ENCODE data around the gene LPXN.

Gene LPXN

GRCh38 chr11:58524232-58525036, 51.2 kb downstream of the LPXN start:
- peak; percentile 72 for DNase-seq (ENCODE audit: low spot score)

GRCh38 chr11:58513747-58514367, 61.8 kb downstream of the LPXN start:
- peak; percentile 59 for DNase-seq (ENCODE audit: low spot score)

- DNase-seq (ENCODE audit: low spot score), result no peak
These were observed 64.0 kb downstream of the LPXN start for GRCh38 chr11:58511636-58512035.

- DNase-seq (ENCODE audit: low spot score), result no peak
These were observed 65.9 kb downstream of the LPXN start for GRCh38 chr11:58509748-58510147.

DNA sequence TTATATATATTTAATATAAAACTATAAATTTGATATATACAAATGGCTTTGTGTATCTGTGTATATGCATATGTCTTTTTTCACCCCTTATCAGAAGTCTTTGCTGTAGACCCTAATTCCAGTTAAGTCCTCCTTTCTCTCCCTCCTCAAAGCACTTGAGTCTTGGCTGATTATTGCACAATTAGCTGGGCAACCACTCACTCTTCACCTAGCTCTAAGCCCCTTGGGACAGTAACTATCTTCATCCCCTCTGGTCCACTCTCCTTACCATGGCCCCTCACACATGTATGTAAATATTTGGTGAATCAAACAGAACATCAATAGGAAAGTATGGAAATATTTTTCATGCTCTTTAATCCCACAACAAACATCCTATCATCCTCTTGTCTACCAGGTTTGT, 66.8 kb downstream of the LPXN start:
- DNase-seq (ENCODE audit: low spot score), result no peak

DNA sequence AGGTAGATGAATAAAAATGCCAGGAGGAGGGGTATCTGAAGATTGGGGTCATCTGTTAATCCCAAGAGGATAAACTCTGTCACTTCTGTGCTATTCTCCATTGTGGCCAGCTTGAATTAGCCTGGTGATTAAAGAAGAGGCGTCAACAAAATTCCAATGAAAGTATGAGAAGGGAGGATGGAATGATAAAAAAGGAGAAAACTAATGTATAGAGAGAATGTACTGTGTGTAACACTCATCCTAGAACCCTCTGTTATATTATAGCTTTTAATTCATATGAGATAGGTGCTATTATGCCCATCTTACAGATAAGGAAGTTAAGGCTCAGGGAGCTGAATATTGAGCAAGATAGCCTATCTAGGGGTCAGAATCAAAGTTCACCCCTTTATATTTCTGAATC, 67.7 kb downstream of the LPXN start, which contains the start of gene OR5B21:
OR5B21 (minus strand) TSS at position 101 of the 400 bp plus-strand sequence; CDS start at position 101, 0 bp downstream.
- no peak for DNase-seq (ENCODE audit: low spot score)

GRCh38 chr11:58507355-58507754, 68.3 kb downstream of the LPXN start:
- no peak for DNase-seq (ENCODE audit: low spot score)

- DNase-seq (ENCODE audit: low spot score), result no peak
These were observed 68.7 kb downstream of the LPXN start for GRCh38 chr11:58506935-58507334.

DNA sequence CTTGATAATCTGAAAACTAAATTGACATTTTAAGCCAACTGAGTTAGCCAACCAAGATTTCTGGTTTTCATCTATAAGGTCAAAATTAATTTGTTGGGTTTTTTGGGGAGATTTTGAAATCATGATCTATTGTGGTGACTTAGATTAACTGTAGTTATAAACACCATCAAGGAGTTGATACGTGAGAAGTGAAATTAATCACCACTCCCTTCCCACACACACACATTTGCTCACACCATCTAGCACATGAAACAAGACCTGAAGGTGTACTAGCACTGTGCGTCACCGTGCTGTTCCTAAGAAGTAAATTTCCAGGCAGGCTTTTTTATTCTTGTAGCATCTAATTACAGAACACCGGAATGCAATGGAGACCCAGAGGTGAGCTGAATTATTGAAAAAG, 69.8 kb downstream of the LPXN start:
- no peak for DNase-seq (ENCODE audit: low spot score)

DNA sequence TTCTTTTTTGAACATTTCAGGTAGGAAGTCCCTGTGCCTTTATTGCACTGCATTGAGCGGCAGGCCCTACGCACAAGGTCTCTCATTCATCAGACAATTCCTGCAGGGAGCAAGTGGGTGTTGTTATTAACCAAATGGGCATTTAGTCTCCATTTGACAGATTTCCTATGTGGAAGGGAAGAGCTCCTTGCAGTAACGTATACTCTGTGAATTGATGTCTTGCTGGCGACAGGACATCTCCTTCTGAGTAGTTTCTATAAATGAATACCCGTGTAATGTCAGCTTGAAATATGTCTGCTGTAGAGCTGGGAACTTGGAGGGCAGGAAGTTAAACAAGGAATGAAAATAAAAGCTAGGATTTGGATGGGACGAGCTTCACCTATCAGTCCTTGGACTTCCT, 71.4 kb downstream of the LPXN start:
- no peak for DNase-seq (ENCODE audit: low spot score)

GRCh38 chr11:58503361-58503856, 72.2 kb downstream of the LPXN start:
- no peak for DNase-seq (ENCODE audit: low spot score)

GRCh38 chr11:58502004-58502403, 73.7 kb downstream of the LPXN start:
- no peak for DNase-seq (ENCODE audit: low spot score)

DNA sequence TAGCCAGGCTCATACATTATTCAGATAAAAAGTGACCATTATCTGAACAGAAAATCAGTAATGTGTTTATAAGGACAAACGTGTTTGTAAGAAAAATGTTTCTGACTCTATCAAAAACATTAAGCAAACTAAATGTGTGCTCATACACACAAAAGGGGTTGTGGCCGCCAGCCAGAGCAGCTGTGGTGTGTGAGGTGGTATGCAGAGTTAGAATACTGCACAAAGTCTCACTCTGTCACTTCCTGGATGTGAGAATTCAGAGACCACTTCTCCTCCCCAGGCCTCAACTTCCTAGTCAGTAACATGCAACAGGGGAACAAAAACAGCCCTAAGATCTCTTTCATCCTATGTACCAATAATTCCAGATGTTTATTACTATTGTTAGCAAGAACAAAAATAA, 77.2 kb downstream of the LPXN start:
- no peak for DNase-seq (ENCODE audit: low spot score)

DNA sequence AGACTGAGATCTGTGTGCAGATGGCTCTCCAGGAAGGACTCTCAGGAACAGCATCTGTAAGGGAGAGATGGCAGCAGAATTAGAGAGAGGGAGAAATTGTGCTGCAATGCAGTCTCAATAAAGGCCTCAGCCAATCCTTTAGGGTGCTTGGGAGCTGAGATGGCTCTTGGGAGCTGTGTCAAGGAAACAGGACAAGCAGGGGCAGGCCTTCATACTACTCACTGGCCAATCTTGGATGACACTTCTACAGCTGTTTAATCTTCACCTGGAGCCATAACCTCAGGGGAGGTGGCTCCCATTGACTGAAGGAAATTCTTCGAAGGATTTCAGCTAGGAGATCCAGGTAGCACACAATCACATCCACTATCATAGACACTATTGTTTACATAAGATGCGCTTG, 77.7 kb downstream of the LPXN start:
- no peak for DNase-seq (ENCODE audit: low spot score)

DNA sequence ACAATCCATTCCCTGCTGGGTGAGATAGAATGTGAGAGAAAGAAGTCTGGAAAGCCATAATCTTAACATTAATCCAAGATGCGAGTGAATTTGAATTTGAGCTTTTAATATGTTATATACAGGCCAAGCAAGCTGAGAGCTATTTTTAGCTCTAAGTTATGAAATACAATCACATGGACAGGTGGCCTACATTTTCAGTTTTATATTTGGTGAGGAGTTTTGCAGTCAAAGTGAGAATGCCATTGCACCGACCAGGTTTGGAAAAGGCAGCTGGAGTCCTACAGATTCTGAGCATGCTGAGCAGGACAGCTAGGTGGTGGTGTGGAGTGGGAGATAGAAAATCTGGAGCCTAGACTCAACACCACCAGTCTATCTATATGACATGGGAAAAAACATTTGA, 79.8 kb downstream of the LPXN start:
- no peak for DNase-seq (ENCODE audit: low spot score)

GRCh38 chr11:58494101-58494500, 81.6 kb downstream of the LPXN start:
- no peak for DNase-seq (ENCODE audit: low spot score)

DNA sequence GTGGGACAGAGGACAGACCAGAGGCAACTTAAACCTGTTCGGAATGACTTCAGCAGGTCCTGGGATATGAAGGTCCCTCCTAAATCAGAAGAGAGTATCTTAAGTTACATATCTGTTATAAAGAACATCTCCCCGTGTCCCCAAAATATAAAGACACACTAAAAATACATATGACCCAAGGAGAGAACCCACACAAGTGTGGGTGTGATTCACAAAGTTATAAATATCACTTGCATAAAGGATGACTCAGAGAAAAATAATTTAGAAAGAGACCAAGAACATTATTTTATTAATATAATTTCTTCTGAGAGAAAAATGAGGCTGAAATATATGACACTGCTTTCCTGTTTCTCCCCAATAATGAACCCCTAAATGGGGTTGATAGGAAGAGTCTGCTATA, 82.0 kb downstream of the LPXN start:
- DNase-seq (ENCODE audit: low spot score), result no peak

DNA sequence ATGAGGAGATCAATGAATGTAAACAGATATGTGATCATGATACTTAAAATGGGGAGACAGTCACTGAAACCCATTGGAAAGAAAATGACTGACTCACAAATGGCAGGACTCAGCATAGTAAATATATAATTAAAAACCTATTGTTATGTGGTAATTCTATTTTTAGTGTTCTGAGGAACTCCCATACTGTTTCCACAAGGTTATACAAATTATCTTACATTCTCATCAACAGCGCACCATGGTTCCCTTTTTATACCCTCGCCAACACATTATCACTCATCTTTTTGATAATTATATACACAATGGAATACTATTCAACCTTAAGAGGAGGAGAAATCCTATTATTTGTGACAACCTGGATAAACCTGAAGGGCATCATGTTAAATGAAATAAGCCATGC, 84.8 kb downstream of the LPXN start:
- no peak for DNase-seq (ENCODE audit: low spot score)

- DNase-seq (ENCODE audit: low spot score), result no peak
These were observed 88.5 kb downstream of the LPXN start for GRCh38 chr11:58487170-58487569.

DNA sequence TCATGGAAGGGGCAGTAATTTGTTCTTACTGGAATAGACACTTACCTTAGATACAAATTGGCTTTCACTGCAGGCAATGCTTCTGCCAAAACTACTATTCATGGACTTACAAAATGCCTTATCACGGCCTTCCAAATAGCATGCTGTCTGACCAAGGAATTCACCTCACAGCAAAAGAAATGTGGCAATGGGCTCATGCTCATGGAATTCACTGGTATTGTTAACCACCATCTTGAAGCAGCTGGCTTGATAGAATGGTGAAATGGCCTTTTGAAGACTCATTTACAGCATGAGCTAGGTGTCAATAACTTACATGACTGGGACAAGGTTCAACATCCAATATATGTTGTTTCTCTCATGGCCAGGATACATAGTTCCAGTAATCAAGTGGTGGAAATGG, 89.7 kb downstream of the LPXN start:
- no peak for DNase-seq (ENCODE audit: low spot score)
